Left hindlimb (tissue), 1 donor: ENCODE measurements around the gene HACD1.

Source experiments
- DNase-seq: peaks from one replicate; pipeline ENCODE4 v3.0.0-alpha.2; 2018

Gene HACD1

DNA sequence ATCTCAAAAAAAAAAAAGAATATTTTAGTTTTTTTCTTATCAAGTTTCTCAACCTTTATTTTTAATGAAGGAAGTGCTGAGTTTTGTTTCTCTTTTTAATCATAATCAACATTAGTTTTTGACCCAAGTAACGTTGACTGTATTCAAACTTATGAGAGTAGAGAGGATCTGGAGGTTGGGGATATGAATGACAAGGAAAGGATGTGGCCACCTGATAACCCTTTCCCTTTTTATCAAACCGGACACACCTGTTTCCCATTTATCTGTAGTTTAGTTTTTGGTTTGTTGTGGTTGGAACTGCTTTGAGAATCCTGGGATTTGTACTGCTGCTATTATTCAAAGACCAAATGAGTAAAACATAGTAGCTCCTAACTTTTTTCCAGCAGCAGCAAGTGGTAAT is 38.6 kb downstream of the HACD1 start:
- DNase-seq, result no peak

DNA sequence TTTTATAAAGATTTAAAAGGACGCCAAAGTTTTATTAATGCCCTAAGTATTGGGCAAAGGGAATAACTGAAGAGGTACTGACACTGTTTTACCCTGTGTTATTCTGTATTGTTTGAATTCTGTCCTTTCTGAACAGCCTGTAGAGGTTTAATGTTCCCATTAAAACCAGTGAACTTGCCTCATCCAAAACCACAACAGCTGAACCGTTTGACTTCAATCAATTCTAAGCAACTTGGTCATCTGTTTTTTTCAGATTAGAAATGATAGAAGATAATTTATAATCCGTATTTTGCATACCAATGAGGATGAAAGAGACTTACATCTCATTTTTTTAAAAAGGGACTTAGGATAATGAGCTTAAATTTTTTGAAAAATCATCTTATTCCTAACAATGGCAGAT is 40.4 kb downstream of the HACD1 start:
- no peak for DNase-seq

DNA sequence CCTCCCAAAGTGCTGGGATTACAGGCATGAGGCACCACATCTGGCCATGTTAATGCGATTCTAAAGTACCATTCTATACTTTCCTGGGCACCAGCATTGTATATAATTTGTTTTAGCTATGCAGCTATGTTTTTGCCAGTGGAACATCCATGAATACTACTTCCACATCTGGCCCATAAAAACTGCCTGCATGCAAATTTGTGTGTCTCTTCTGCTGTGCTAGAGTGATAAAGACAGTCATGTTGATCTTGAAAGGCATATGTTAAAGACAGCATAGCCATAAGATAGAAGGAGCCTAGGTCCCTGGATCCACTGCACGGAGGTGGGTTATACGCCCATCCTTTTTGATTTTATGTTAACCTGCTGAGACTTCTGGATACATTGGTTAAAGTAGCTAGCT is 52.3 kb downstream of the HACD1 start:
- no peak for DNase-seq

DNA sequence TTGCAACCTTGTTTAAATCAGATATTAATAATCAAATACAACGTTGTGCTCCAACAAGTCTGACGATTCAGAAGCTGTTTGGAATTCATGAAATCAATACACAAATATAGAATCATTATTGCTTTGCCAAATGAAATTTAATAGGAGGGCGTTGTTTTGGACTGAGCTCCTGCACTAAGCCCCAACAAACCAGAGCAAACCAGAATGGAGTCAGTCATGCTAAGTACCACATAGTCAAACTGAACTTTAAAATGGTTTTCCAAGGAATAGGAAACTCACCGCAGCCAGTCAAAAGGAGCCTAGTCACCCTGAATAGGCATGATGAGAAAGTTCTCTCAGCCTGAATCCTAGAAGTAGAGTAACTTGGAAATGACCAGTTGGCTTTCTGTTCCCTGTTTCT is 53.7 kb downstream of the HACD1 start:
- DNase-seq, result no peak

DNA sequence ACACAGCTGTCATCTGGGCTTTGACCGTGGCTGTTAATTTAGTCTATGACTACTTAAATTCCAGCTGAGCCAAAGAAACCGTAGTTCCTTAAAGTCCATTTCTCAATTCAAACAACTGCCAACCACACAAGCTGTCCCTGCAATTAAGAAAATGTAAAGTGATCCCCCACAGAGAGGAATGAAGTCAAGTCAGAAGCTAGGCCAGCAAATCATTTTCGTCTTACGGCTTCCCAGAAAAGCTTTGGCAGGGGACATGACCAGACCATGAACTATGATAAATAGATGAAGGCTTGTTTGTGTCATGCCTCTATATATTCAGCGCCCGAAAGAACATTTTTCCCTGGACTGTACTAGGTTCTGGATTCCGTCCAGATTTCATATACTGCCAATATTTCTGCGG is 54.6 kb downstream of the HACD1 start:
- DNase-seq, result peak; percentile 63

DNA sequence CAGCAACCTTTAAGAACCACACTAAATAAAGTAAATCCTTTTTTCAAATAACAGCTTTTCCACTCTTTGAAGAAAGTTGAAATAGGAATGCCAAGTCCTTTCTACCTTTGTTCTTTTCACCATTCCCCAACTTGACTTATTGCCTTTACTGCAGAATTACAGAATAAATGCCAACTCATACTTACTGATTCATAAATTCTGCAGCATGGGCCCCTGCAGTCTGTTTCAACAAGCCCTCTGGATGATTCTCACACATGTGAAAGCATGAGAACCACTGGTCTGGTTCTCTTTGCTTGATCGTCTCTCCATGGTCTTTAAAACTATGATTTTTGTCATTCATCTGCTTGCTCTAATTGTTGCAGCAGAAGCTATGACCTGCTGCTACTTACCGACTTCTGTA is 56.1 kb downstream of the HACD1 start:
- no peak for DNase-seq

DNA sequence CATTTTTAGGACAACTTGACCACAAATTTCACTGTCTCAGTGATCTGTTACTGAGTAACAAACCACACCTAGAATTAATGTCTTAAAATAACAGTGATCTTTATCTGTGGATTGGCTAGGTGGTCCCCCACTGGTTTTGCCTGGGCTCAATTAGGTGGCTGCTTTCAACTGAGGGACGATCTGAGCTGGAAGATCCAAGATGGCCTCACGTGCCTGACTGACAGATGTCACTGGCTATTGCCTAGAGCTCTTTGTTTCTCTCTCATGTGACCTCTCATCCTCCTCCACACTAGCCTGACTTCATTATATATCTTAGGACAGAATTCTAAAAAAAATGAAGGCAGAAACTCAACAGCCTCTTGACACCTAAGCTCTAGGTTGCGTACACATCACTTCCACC is 59.7 kb downstream of the HACD1 start:
- no peak for DNase-seq

DNA sequence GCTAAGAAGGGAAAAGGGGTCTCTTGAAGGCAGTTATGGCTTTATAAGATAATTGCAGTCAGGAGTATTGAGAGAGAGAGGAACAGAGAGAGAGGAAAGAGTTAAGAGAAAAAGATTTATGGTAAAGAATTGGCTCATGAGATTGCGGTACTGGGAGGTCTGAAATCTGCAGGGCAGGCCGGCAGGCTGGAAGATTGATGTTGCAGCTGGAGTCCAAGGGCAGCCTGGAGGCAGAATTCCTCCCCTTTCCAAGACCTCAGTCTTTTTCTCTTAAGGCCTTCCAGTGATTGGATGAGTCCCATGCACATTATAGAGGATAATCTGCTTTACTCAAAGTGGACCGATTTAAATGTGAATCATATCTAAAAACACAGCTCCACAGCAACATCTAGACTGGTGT is 68.4 kb downstream of the HACD1 start:
- DNase-seq, result no peak

DNA sequence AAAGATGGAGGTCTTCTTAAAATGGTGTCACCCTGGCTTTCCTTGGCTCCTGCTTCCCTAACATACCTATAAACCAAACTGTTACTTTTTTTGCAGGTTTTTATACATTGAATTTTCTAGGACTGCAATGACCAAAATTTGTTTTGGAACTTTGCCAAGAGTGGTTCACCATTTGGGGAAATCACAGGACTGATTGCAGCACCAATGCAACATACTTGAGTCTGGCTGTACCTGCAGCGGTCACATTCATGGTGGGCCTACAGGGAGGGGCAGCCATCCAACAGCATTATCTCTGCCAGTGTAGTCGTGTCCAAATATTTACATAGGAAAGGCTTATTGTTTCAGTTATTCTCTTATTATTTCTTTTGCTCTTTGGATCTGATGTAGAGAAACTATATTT is 69.0 kb downstream of the HACD1 start:
- DNase-seq, result no peak

DNA sequence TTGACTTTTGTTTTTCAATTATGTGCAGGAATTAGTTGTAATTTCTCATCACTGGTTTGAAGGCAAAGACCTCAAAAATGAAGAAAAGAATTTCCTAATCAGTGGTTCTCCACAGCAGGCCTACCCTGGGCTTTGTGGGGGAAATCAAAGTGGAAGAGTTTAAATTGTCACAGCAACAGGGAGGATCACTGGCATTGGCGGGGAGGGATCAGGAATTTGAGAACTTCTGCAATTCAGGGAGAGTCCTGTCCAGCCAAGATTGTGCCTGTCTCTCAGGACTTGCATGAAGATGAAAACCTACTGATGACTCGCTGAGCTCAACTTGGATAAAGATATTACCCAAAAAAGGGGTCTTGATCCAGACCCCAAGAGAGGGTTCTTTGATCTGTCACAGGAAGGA is 70.1 kb downstream of the HACD1 start:
- no peak for DNase-seq

DNA sequence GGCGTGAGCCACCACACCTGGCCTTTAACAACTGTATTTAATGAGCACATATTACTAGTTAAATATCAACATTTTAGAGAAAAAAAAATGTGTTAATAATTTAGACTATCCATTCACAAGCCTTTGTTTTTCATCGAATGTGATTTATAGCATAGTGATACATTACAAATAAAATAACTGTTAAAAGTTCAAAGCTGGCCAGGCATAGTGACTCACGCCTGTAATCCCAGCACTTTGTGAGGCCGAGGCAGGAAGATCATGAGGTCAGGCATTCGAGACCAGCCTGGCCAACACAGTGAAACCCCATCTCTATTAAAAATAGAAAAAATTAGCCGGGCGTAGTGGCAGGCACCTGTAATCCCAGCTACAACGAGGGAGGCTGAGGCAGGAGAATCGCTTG is 72.7 kb downstream of the HACD1 start:
- DNase-seq, result no peak
